SU-DHL-6 (cell line): Measurements from ENCODE around the gene BBS1.

Experiments
- CTCF ChIP-seq: fragments of 200-600 bp; sonication (generic); IDR thresholded peaks from one replicate; pipeline ENCODE4 v1.5.1; 2017; ENCODE audit warnings: antibody characterized with exemption, mild to moderate bottlenecking, low read length, moderate library complexity; ENCODE audit not compliant: insufficient read depth, poor library complexity, severe bottlenecking
- EZH2phosphoT487 ChIP-seq: fragments of 200-600 bp; sonication (generic), shearing (Covaris generic); conservative IDR thresholded peaks from 2 replicates; pipeline ENCODE4 v1.6.1; 2018; ENCODE audit warnings: mild to moderate bottlenecking, antibody characterized with exemption, low read length, moderate library complexity, mixed read lengths

- TF ChIP-seq CTCF (no peak), EZH2phosphoT487 (no peak)
These were observed 19.2 kb downstream of the BBS1 start for GRCh38 chr11:66529655-66530054.
